Subcutaneous abdominal adipose tissue (tissue), 5 donors: ENCODE results near the gene CDK17.
"Not testable (repeated sequence)": the region's sequence is repeated elsewhere in the genome, so short reads cannot be mapped to it uniquely, and the experiment has no call there.

Experiments
- H3K27ac ChIP-seq: one replicate; pipeline ENCODE4 v1.7.0; 2013; ENCODE audit warnings: low read depth, mild to moderate bottlenecking, inconsistent platforms, low read length, moderate library complexity
- H3K27me3 ChIP-seq, 5 donors: one replicate each; pipeline ENCODE4 v1.7.0; 2013; ENCODE audit warnings: low read length in 5 of 5, inconsistent platforms in 1 of 5; ENCODE audit not compliant: control insufficient read depth in 5 of 5, insufficient read depth in 4 of 5
- H3K36me3 ChIP-seq, 5 donors: one replicate each; pipeline ENCODE4 v1.7.0; 2013; ENCODE audit warnings: low read length in 5 of 5; ENCODE audit not compliant: control insufficient read depth in 5 of 5, insufficient read depth in 5 of 5
- H3K4me1 ChIP-seq, 5 donors: one replicate each; pipeline ENCODE4 v1.7.0; 2013; ENCODE audit warnings: low read length in 5 of 5, mild to moderate bottlenecking in 3 of 5, moderate library complexity in 1 of 5; ENCODE audit not compliant: control insufficient read depth in 5 of 5, insufficient read depth in 5 of 5
- H3K4me3 ChIP-seq, 5 donors: one replicate each; pipeline ENCODE4 v1.7.0; 2013; ENCODE audit warnings: low read length in 5 of 5, low read depth in 1 of 5
- H3K9ac ChIP-seq, 5 donors: one replicate each; pipeline ENCODE4 v1.7.0; 2013; ENCODE audit warnings: low read length in 5 of 5, mild to moderate bottlenecking in 4 of 5, moderate library complexity in 3 of 5
- H3K9me3 ChIP-seq, 5 donors: one replicate each; pipeline ENCODE4 v1.7.0; 2013; ENCODE audit warnings: low read length in 5 of 5; ENCODE audit not compliant: control insufficient read depth in 5 of 5
- donor health status: healthy.
- donor health status: healthy.
- donor health status: healthy.
- donor health status: healthy.
- donor health status: healthy.

CDK17 gene

GRCh38 chr12:96403870-96404269 lies 3.6 kb upstream of the CDK17 start:
- Histone ChIP-seq H3K9ac (no peak overlapping the region), H3K4me1 (peaks cover 4 to 24% (median 13%) of the 10 kb centered on the region in 5 donors), H3K4me3 (no peak overlapping the region), H3K27me3 (no peaks in the 10 kb centered on the region), H3K36me3 (no peaks in the 10 kb centered on the region), H3K27ac (no peak overlapping the region), H3K9me3 (no peaks in the 10 kb centered on the region)

GRCh38 chr12:96402522-96402921 lies 2.3 kb upstream of the CDK17 start:
- H3K4me3 ChIP-seq, H3K9ac ChIP-seq, H3K27ac ChIP-seq, H3K36me3 ChIP-seq, H3K27me3 ChIP-seq, H3K9me3 ChIP-seq: not testable (repeated sequence)
- peaks cover 5 to 29% (median 22%) of the 10 kb centered on the region in 5 donors for H3K4me1 ChIP-seq

- H3K4me1 ChIP-seq: peaks cover 5 to 33% (median 22%) of the 10 kb centered on the region in 5 donors
- no peaks in the 10 kb centered on the region for H3K27me3 ChIP-seq
- H3K27ac ChIP-seq: peak overlapping the region; percentile 84
- H3K9me3 ChIP-seq: no peaks in the 10 kb centered on the region
- H3K36me3 ChIP-seq: no peaks in the 10 kb centered on the region
- no peak overlapping the region for H3K4me3 ChIP-seq
- no peak overlapping the region for H3K9ac ChIP-seq
These were observed 1.8 kb upstream of the CDK17 start for GRCh38 chr12:96402061-96402460.

- H3K36me3 ChIP-seq: no peaks in the 10 kb centered on the region
- H3K9ac ChIP-seq: peak overlapping the region; percentile 73 to 92 (median 88)
- H3K27ac ChIP-seq: peak overlapping the region; percentile 84
- H3K27me3 ChIP-seq: no peaks in the 10 kb centered on the region
- peak overlapping the region; percentile 82 to 97 (median 91) for H3K4me3 ChIP-seq
- H3K9me3 ChIP-seq: no peaks in the 10 kb centered on the region
- peaks cover 5 to 33% (median 25%) of the 10 kb centered on the region in 5 donors for H3K4me1 ChIP-seq
These were observed 1.0 kb upstream of the CDK17 start for GRCh38 chr12:96401076-96401871.

- Histone ChIP-seq H3K9me3 (no peaks in the 10 kb centered on the region), H3K4me1 (peaks cover 5 to 33% (median 25%) of the 10 kb centered on the region in 5 donors), H3K27me3 (no peaks in the 10 kb centered on the region), H3K36me3 (no peaks in the 10 kb centered on the region), H3K27ac (peak overlapping the region; percentile 84), H3K9ac (peak overlapping the region; percentile 73 to 92 (median 88)), H3K4me3 (peak overlapping the region; percentile 82 to 97 (median 91))
These were observed 414 bp upstream of the CDK17 start for GRCh38 chr12:96400631-96401075.

- H3K9me3 ChIP-seq: no peaks in the 10 kb centered on the region
- H3K27ac ChIP-seq: peak overlapping the region; percentile 96
- H3K9ac ChIP-seq: peak overlapping the region; percentile 85 to 98 (median 92)
- peaks cover 5 to 33% (median 25%) of the 10 kb centered on the region in 5 donors for H3K4me1 ChIP-seq
- H3K36me3 ChIP-seq: no peaks in the 10 kb centered on the region
- H3K4me3 ChIP-seq: peak overlapping the region; percentile 87 to 98 (median 95)
- H3K27me3 ChIP-seq: no peaks in the 10 kb centered on the region
These were observed 920 bp downstream of the CDK17 start for GRCh38 chr12:96399120-96399918.

- peak overlapping the region; percentile 85 to 98 (median 92) for H3K9ac ChIP-seq
- H3K4me1 ChIP-seq: peaks cover 5 to 33% (median 25%) of the 10 kb centered on the region in 5 donors
- no peaks in the 10 kb centered on the region for H3K9me3 ChIP-seq
- H3K36me3 ChIP-seq: no peaks in the 10 kb centered on the region
- H3K4me3 ChIP-seq: peak overlapping the region; percentile 87 to 98 (median 95)
- peak overlapping the region; percentile 96 for H3K27ac ChIP-seq
- no peaks in the 10 kb centered on the region for H3K27me3 ChIP-seq
These were observed 1.7 kb downstream of the CDK17 start for GRCh38 chr12:96398424-96399119.

GRCh38 chr12:96397756-96398423 lies 2.3 kb downstream of the CDK17 start:
- Histone ChIP-seq H3K9ac (peak overlapping the region in 4 of 5 donors; percentile 56 to 98 (median 94)), H3K4me3 (peak overlapping the region in 4 of 5 donors; percentile 87 to 98 (median 96)), H3K4me1 (peaks cover 5 to 35% (median 25%) of the 10 kb centered on the region in 5 donors), H3K36me3 (no peaks in the 10 kb centered on the region), H3K9me3 (no peaks in the 10 kb centered on the region), H3K27ac (peak overlapping the region; percentile 96), H3K27me3 (no peaks in the 10 kb centered on the region)

- Histone ChIP-seq H3K27ac (peak overlapping the region; percentile 96), H3K4me3 (peak overlapping the region in 2 of 5 donors; percentile 87 to 97), H3K9ac (peak overlapping the region in 1 of 5 donors; percentile 95), H3K27me3 (no peaks in the 10 kb centered on the region), H3K4me1 (peaks cover 5 to 44% (median 25%) of the 10 kb centered on the region in 5 donors), H3K36me3 (no peaks in the 10 kb centered on the region), H3K9me3 (no peaks in the 10 kb centered on the region)
These were observed 3.3 kb downstream of the CDK17 start for GRCh38 chr12:96396914-96397313.
